Astrocyte of the cerebellum (primary cell): ENCODE results near the gene PARP16.
"Not testable (repeated sequence)": the region's sequence is repeated elsewhere in the genome, so short reads cannot be mapped to it uniquely, and the experiment has no call there.

Experiments used
- DNase-seq: peaks from one replicate; pipeline ENCODE4 v3.0.0-alpha.2; 2011; ENCODE audit warnings: low read depth
- H3K4me3 ChIP-seq: 2 replicates; pipeline ENCODE4 v1.5.1; 2011; ENCODE audit warnings: mild to moderate bottlenecking, low read depth, low read length, moderate library complexity
- in situ Hi-C: cut with HindIII; loops from 2 replicates; pipeline ENCODE4 v1.10.0; 2017; ENCODE audit warnings: low sequenced_read_pairs
- TF ChIP-seq, protein P1 (sequence below): IDR thresholded peaks from 2 replicates; pipeline ENCODE4 v1.5.1; 2012; ENCODE audit warnings: low read length, low read depth, moderate library complexity, mild to moderate bottlenecking; ENCODE audit errors: missing control alignments

PARP16 gene

DNA sequence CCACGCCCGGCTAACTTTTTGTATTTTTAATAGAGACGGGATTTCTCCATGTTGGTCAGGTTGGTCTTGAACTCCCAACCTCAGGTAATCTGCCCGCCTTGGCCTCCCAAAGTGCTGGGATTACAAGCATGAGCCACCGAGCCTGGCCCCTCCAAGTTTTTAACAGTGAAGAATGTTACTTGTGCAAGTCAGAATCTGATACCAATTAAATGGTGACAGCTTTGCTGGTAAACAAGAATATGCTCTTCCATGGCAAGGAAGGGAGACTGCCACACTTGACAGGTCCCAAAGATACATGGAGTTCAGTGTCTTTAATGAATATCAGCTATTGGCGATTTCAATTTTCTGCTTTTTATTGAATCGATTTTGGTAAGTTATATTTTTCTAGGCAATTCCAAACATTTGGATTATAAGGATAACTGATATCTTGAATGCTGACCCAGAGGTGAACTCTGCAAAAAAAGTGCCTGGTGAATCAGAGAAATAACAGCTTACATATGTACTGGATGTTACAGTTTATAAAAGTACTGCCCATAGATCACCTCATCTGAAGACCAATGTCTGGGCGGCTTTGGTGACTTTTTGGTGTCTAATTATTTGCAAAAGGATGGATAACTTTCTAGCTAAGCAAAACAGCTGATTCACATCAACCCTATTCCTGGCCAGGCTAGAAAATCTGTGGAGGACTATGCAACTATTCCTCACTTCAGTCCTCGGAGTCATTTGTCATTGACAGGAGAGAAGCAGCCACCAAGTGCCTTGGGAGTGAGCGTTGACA lies 1.2 kb downstream of the PARP16 start:
- peak overlapping the region; percentile 60 for H3K4me3 ChIP-seq
- DNase-seq = no peak
- in situ Hi-C loops = no loop called here
- TF ChIP-seq, protein P1, sequence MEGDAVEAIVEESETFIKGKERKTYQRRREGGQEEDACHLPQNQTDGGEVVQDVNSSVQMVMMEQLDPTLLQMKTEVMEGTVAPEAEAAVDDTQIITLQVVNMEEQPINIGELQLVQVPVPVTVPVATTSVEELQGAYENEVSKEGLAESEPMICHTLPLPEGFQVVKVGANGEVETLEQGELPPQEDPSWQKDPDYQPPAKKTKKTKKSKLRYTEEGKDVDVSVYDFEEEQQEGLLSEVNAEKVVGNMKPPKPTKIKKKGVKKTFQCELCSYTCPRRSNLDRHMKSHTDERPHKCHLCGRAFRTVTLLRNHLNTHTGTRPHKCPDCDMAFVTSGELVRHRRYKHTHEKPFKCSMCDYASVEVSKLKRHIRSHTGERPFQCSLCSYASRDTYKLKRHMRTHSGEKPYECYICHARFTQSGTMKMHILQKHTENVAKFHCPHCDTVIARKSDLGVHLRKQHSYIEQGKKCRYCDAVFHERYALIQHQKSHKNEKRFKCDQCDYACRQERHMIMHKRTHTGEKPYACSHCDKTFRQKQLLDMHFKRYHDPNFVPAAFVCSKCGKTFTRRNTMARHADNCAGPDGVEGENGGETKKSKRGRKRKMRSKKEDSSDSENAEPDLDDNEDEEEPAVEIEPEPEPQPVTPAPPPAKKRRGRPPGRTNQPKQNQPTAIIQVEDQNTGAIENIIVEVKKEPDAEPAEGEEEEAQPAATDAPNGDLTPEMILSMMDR = no peak

DNA sequence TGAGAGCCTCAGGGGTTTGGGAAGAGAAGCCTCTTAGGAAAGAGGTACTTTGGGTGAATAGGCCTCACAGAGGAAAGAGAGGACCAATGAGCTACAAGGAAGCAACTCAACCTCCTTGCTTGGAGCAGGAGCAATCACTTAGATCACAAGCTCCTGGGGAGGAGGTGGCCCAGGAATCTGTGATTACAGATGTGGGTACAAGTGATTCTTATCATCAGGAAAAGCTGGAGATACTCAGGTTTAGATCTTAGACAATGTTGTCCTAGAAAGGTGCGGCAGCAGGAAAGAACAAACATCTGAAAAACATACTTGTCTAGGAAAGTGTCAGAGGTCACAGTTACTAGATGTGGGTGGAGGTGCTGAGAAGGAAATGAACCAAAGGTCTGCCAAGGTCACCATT lies 8.2 kb downstream of the PARP16 start:
- TF ChIP-seq, protein P1 = no peak
- no peak for DNase-seq
- in situ Hi-C loops = no loop called here
- H3K4me3 ChIP-seq = no peak overlapping the region

GRCh38 chr15:65277015-65277414 lies 9.7 kb downstream of the PARP16 start:
- no peak for DNase-seq
- no peak overlapping the region for H3K4me3 ChIP-seq
- in situ Hi-C loops = no loop called here
- TF ChIP-seq, protein P1 = no peak

DNA sequence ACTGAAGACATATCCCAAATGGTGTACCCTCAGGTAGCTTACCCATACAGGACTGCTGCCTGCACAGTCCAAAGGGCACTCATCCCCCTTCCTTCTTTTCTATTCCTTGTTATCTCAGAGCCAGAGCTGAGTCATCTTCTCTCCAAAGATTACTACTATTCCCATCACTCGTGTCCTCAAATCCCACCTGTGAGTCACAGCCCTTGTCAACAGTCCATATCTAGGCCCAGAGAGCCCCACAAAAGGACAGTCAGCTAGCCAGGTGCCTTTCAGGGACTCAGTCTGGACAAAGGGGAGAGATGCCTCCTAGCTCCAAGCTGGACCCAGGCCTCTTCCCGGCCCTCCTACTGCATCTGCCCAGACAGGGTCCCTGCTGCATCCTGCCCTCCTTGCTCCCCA lies 11.0 kb downstream of the PARP16 start:
- no peak for DNase-seq
- in situ Hi-C loops = no loop called here
- no peak overlapping the region for H3K4me3 ChIP-seq
- TF ChIP-seq, protein P1 = no peak

DNA sequence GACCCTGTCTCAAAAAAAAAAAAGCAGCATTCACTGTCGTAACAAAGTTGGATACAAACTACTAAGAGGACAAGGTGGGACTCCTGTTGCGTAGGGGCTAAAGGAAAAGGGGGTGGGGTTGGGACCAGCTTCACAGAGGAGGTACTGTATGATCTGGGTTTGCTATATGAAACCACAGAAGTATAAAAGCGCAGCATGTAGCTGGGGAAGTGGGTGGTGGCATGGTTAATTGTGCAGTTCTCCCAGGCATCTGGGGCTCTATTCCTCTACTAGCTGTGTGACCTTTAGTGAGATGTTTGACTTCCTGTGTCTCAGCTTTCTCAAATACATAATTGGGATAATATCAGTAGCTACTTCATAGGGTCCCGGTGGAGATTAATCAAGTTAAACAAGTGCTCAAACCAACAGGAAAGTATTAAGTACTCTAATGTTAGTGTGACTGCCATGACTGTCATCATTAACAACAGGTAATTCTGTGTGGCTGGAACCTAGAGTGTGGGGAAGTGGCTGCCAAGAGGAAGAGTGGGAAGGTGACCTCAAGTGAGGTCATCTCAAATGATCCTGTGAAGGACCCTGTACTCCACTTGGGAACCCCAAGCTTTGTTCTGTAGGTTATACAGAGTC lies 11.5 kb downstream of the PARP16 start:
- TF ChIP-seq, protein P1 = no peak
- DNase-seq = no peak
- in situ Hi-C loops = no loop called here
- no peak overlapping the region for H3K4me3 ChIP-seq

GRCh38 chr15:65270811-65271545 lies 15.7 kb downstream of the PARP16 start:
- in situ Hi-C loops, H3K4me3 ChIP-seq: not testable (repeated sequence)
- peak; percentile 75 for DNase-seq

More at GRCh38 chr15:65270811-65271545, 15.7 kb downstream of the PARP16 start:
- TF ChIP-seq, protein P1 = peak; percentile 90
